Natural killer cell (primary cell): ENCODE results near the gene S100A6. TPM values are rescaled to one million over a fixed set of nuclear protein-coding genes. Genes with fewer than 3 reads are reported as not detected.
"Not testable (repeated sequence)": the region's sequence is repeated elsewhere in the genome, so short reads cannot be mapped to it uniquely, and the experiment has no call there.

Source experiments
- ATAC-seq, 3 donors: fragments of 150-1000 bp in 2 of 3; fragments of 200-7000 bp in 1 of 3; cut with Tn5 transposase; 1 replicate in 1 of 3; 2 replicates in 2 of 3; pipeline ENCODE4 v1.10.0; 2021; ENCODE audit warnings: mild to moderate bottlenecking in 2 of 3, moderate library complexity in 2 of 3
- DNase-seq, 2 donors: peaks; one replicate each; pipeline versions ENCODE4 v3.0.0 to v3.0.0-alpha.2; 2013 to 2021; ENCODE audit warnings: mixed read lengths in 1 of 2
- H3K27ac ChIP-seq: one replicate; pipeline ENCODE4 v1.5.1; 2013; ENCODE audit warnings: mild to moderate bottlenecking, low read length
- H3K27me3 ChIP-seq: one replicate; pipeline ENCODE4 v1.6.1; 2013; ENCODE audit warnings: low read length; ENCODE audit not compliant: control insufficient read depth, insufficient read depth
- H3K36me3 ChIP-seq: one replicate; pipeline ENCODE4 v1.6.1; 2013; ENCODE audit warnings: low read length; ENCODE audit not compliant: control insufficient read depth, insufficient read depth
- H3K4me1 ChIP-seq: one replicate; pipeline ENCODE4 v1.6.1; 2013; ENCODE audit warnings: low read length; ENCODE audit not compliant: control insufficient read depth, insufficient read depth
- H3K4me3 ChIP-seq: one replicate; pipeline ENCODE4 v1.5.1; 2013; ENCODE audit warnings: low read length
- H3K9me3 ChIP-seq: one replicate; pipeline ENCODE4 v1.6.1; 2013; ENCODE audit warnings: low read length; ENCODE audit not compliant: control insufficient read depth, insufficient read depth
- H3K27ac Mint-ChIP-seq, 2 donors: one replicate each; pipeline ENCODE4 v1.8.0; 2022; ENCODE audit warnings: mild to moderate bottlenecking in 2 of 2, mixed read lengths in 2 of 2, moderate library complexity in 1 of 2
- H3K27me3 Mint-ChIP-seq, 2 donors: one replicate each; pipeline ENCODE4 v1.8.0; 2022; ENCODE audit warnings: low read depth in 2 of 2, mixed read lengths in 2 of 2
- H3K36me3 Mint-ChIP-seq: one replicate; pipeline ENCODE4 v1.8.0; 2022; ENCODE audit warnings: mixed read lengths
- H3K4me1 Mint-ChIP-seq, 2 donors: one replicate each; pipeline ENCODE4 v1.8.0; 2022; ENCODE audit warnings: mixed read lengths in 2 of 2
- H3K4me3 Mint-ChIP-seq: one replicate; pipeline ENCODE4 v1.8.0; 2022; ENCODE audit warnings: mild to moderate bottlenecking, moderate library complexity, mixed read lengths
- H3K9me3 Mint-ChIP-seq, 2 donors: one replicate each; pipeline ENCODE4 v1.8.0; 2022; ENCODE audit warnings: mixed read lengths in 2 of 2
- CTCF ChIP-seq: fragments of 200-600 bp; IDR thresholded peaks from one replicate; pipeline ENCODE4 v1.8.0; 2022; ENCODE audit warnings: antibody characterized with exemption
- WGBS: methylation state at CpG from one replicate; pipeline ENCODE4 v1.1.7; 2013; ENCODE audit warnings: missing lambda C conversion rate; ENCODE audit not compliant: insufficient coverage; 5-methylcytosine and 5-hydroxymethylcytosine counted together
- intact Hi-C: fragments of 100-400 bp; cut with micrococcal nuclease; formaldehyde crosslinking; loops from one replicate; pipeline ENCODE4 v1.14.2; 2022
- total RNA-seq, 4 donors: library from RNA; stranded (reverse); fragments of 120-200 nt in 1 of 4; gene quantifications; one replicate each; pipeline versions ENCODE4 v1.2.3 to v1.2.4, GENCODE V29; 2013 to 2022

S100A6 gene
- total RNA-seq, 3 donors from 2014 or later (not counting 1 experiment from before 2014, with no cell fraction given): 174 to 261 (median 245) TPM

- DNase-seq (no peak), ATAC-seq (no peak)
- Mint-ChIP-seq H3K4me1 (no peaks in the 10 kb centered on the region), H3K4me3 (no peak overlapping the region), H3K36me3 (no peaks in the 10 kb centered on the region), H3K9me3 (no peaks in the 10 kb centered on the region), H3K27me3 (peaks cover 19 to 27% of the 10 kb centered on the region in 2 donors), H3K27ac (no peak overlapping the region)
- Histone ChIP-seq H3K27me3 (peaks cover 2% of the 10 kb centered on the region), H3K27ac (no peak overlapping the region), H3K4me3 (no peak overlapping the region), H3K36me3 (no peaks in the 10 kb centered on the region), H3K9me3 (no peaks in the 10 kb centered on the region), H3K4me1 (no peaks in the 10 kb centered on the region)
- TF ChIP-seq CTCF: no peak
- intact Hi-C loops: no loop called here
- WGBS: 81% methylated on average over 3 of the region's 3 CpGs
Measured at GRCh38 chr1:153578936-153579335, 43.1 kb upstream of the S100A6 start.

- no peaks in the 10 kb centered on the region for H3K9me3 Mint-ChIP-seq
- no peak for TF ChIP-seq CTCF
- no peak overlapping the region for H3K27ac Mint-ChIP-seq
Measured at GRCh38 chr1:153578490-153578889, 42.7 kb upstream of the S100A6 start.

GRCh38 chr1:153577624-153578051 is 41.8 kb upstream of the S100A6 start:
- Mint-ChIP-seq H3K27me3 (peaks cover 19 to 27% of the 10 kb centered on the region in 2 donors), H3K27ac (no peak overlapping the region), H3K4me3 (no peak overlapping the region), H3K36me3 (no peaks in the 10 kb centered on the region), H3K4me1 (no peaks in the 10 kb centered on the region), H3K9me3 (no peaks in the 10 kb centered on the region)
- no peak for ATAC-seq
- TF ChIP-seq CTCF: no peak
- 71% methylated on average over 9 of the region's 9 CpGs for WGBS
- DNase-seq: no peak
- Histone ChIP-seq H3K4me3 (no peak overlapping the region), H3K27me3 (peaks cover 2% of the 10 kb centered on the region), H3K36me3 (no peaks in the 10 kb centered on the region), H3K4me1 (no peaks in the 10 kb centered on the region), H3K9me3 (no peaks in the 10 kb centered on the region), H3K27ac (no peak overlapping the region)
- intact Hi-C loops: no loop called here

More at GRCh38 chr1:153578490-153578889, 42.7 kb upstream of the S100A6 start:
- ATAC-seq: no peak
- H3K36me3 ChIP-seq: no peaks in the 10 kb centered on the region
- H3K27ac ChIP-seq: no peak overlapping the region
- Mint-ChIP-seq H3K27me3 (peaks cover 19 to 27% of the 10 kb centered on the region in 2 donors), H3K4me3 (no peak overlapping the region), H3K36me3 (no peaks in the 10 kb centered on the region), H3K4me1 (no peaks in the 10 kb centered on the region)
- H3K4me1 ChIP-seq: no peaks in the 10 kb centered on the region
- no peak for DNase-seq
- no peak overlapping the region for H3K4me3 ChIP-seq
- H3K27me3 ChIP-seq: peaks cover 2% of the 10 kb centered on the region
- intact Hi-C loops: no loop called here
- no peaks in the 10 kb centered on the region for H3K9me3 ChIP-seq

- Mint-ChIP-seq H3K36me3 (no peaks in the 10 kb centered on the region), H3K9me3 (no peaks in the 10 kb centered on the region), H3K27ac (no peak overlapping the region), H3K4me1 (no peaks in the 10 kb centered on the region), H3K4me3 (no peak overlapping the region), H3K27me3 (peaks cover 19 to 27% of the 10 kb centered on the region in 2 donors)
- peaks cover 2% of the 10 kb centered on the region for H3K27me3 ChIP-seq
- ATAC-seq (no peak), DNase-seq (no peak)
- no peaks in the 10 kb centered on the region for H3K9me3 ChIP-seq
- 28% methylated on average over 4 of the region's 4 CpGs for WGBS
- intact Hi-C loops: no loop called here
- no peaks in the 10 kb centered on the region for H3K4me1 ChIP-seq
- TF ChIP-seq CTCF: no peak
- H3K36me3 ChIP-seq: no peaks in the 10 kb centered on the region
- H3K27ac ChIP-seq: no peak overlapping the region
- no peak overlapping the region for H3K4me3 ChIP-seq
Measured at GRCh38 chr1:153577138-153577537, 41.3 kb upstream of the S100A6 start.

- not testable (repeated sequence) for H3K4me3 Mint-ChIP-seq, H3K27ac Mint-ChIP-seq, H3K4me1 Mint-ChIP-seq
Measured at GRCh38 chr1:153575497-153575896, 39.7 kb upstream of the S100A6 start.

More at GRCh38 chr1:153575497-153575896, 39.7 kb upstream of the S100A6 start:
- DNase-seq, H3K36me3 ChIP-seq, H3K27ac ChIP-seq, H3K36me3 Mint-ChIP-seq, H3K4me3 ChIP-seq, ATAC-seq, H3K9me3 Mint-ChIP-seq, H3K9me3 ChIP-seq, H3K27me3 ChIP-seq, intact Hi-C loops, H3K4me1 ChIP-seq: not testable (repeated sequence)
- H3K27me3 Mint-ChIP-seq: peaks cover 22 to 27% of the 10 kb centered on the region in 2 donors
- 90% methylated on average over 6 of the region's 10 CpGs for WGBS
